ENCODE measurements around the gene MYL5. TPM values are rescaled to one million over a fixed set of nuclear protein-coding genes. Genes with fewer than 3 reads are reported as not detected.

The MYL5 gene
- total and polyA plus RNA-seq, 2 experiments from 2014 or later, result 21.9 to 24.5 TPM

DNA sequence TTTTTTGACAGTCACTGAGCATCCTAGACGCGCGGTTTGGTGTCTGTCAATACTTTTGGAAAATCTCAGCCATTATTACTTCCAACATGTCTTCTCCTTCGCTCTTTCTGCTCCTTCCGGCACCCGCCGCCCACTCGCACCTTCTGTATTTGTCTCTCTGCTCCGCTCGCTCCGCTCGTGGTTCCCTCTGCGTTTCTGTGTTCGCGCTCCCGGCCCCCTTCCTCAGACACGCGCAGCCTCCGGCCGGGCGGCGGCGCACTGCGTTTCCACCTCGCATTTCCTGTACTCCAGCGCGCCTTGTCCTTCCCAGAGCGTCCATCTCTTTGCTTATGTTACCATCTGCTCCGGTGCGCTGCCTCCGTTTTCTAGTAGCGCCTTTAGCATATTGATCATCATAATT lies 27.9 kb upstream of the MYL5 start:
- Histone ChIP-seq H3K4me2 (ENCODE audit: unreplicated experiment) (no peak overlapping the region), H3K9me3 (ENCODE audit: low read depth) (no peaks in the 10 kb centered on the region), H2AFZ (no peak overlapping the region), H3K4me3 (no peak overlapping the region), H4K20me1 (ENCODE audit: insufficient read depth) (no peaks in the 10 kb centered on the region), H3K27ac (no peak overlapping the region), H3K79me2 (ENCODE audit: insufficient read depth) (no peaks in the 10 kb centered on the region), H3K9ac (no peak overlapping the region), H3F3A (ENCODE audit: insufficient read depth) (no peaks in the 10 kb centered on the region), H3K36me3 (ENCODE audit: low read depth) (no peaks in the 10 kb centered on the region), H3K9me2 (ENCODE audit: insufficient read depth) (no peaks in the 10 kb centered on the region), H3K27me3 (replicated peaks; ENCODE audit: insufficient read depth) (no peaks in the 10 kb centered on the region), H3K4me1 (ENCODE audit: insufficient read depth) (no peaks in the 10 kb centered on the region)
- in situ Hi-C loops (cut with MboI), result no loop called here
- TF ChIP-seq EZH2phosphoT487 (IDR thresholded peaks at IDR 0.05; ENCODE audit: insufficient read depth, low read depth), result no peak
- WGBS, 2 experiments (ENCODE audit: low coverage in 1 of 2, low lambda C conversion rate in 2 of 2, missing lambda C conversion rate in 2 of 2), result 89 to 92% methylated on average over 32 of the region's 32 CpGs
- no peak for DNase-seq

GRCh38 chr4:647481-647880 lies 26.9 kb upstream of the MYL5 start:
- in situ Hi-C loops (cut with MboI), result no loop called here

DNA sequence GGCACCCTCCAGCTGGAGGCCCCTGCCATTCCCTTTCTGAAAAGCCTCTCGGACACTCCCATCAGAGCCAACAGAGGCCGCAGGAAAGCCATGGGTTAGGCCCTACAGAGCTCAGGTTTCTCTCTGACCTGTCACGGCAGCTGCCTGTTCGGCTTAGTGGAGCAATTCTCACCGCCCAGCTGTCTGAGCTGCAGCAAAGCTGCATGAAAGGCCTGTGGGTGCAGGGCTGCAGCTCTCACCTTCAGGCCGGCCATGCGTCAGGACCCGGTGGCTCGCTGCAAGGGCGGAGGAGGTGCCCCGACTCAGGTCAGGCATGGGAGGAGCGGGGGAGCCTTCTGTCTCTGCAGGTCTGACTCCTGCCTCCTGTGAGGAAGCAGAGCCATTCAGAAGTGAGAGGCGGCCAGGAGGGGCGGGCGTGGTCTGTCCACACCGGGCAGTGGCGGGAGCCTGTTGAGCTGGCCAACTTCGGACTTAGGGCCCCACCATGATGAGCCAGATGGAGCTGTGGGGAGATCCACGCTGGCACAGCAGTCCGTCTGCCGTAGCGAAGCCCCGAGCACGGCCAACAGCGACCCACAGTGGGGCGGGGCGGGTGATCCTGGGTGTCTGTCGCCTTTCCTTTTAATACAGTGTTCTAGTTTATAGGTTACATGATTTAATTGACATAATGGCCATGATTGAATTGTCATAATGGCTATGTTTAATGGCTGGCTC lies 25.6 kb upstream of the MYL5 start:
- Histone ChIP-seq H3F3A (ENCODE audit: insufficient read depth) (no peaks in the 10 kb centered on the region), H3K4me2 (ENCODE audit: unreplicated experiment) (no peak overlapping the region), H3K4me3 (no peak overlapping the region), H2AFZ (no peak overlapping the region), H3K27ac (no peak overlapping the region), H3K36me3 (ENCODE audit: low read depth) (no peaks in the 10 kb centered on the region), H3K9me2 (ENCODE audit: insufficient read depth) (no peaks in the 10 kb centered on the region), H3K9me3 (ENCODE audit: low read depth) (no peaks in the 10 kb centered on the region), H3K4me1 (ENCODE audit: insufficient read depth) (no peaks in the 10 kb centered on the region), H3K9ac (no peak overlapping the region), H3K79me2 (ENCODE audit: insufficient read depth) (no peaks in the 10 kb centered on the region), H4K20me1 (ENCODE audit: insufficient read depth) (no peaks in the 10 kb centered on the region), H3K27me3 (replicated peaks; ENCODE audit: insufficient read depth) (no peaks in the 10 kb centered on the region)
- TF ChIP-seq EZH2phosphoT487 (IDR thresholded peaks at IDR 0.05; ENCODE audit: insufficient read depth, low read depth) (no peak), EZH2 (IDR thresholded peaks at IDR 0.05; ENCODE audit: insufficient read depth, poor library complexity, severe bottlenecking) (no peak)
- DNase-seq, result no peak
- in situ Hi-C loops (cut with MboI), result no loop called here
- whole genome bisulfite sequencing, 2 experiments (ENCODE audit: low coverage in 1 of 2, low lambda C conversion rate in 2 of 2, missing lambda C conversion rate in 2 of 2), result 53 to 56% methylated on average over 28 of the region's 28 CpGs

More at GRCh38 chr4:647481-647880, 26.9 kb upstream of the MYL5 start:
- Histone ChIP-seq H3K36me3 (ENCODE audit: low read depth) (no peaks in the 10 kb centered on the region), H3K9ac (no peak overlapping the region), H3K9me2 (ENCODE audit: insufficient read depth) (no peaks in the 10 kb centered on the region), H3K27ac (no peak overlapping the region), H3K9me3 (ENCODE audit: low read depth) (no peaks in the 10 kb centered on the region), H4K20me1 (ENCODE audit: insufficient read depth) (no peaks in the 10 kb centered on the region), H3F3A (ENCODE audit: insufficient read depth) (no peaks in the 10 kb centered on the region), H3K79me2 (ENCODE audit: insufficient read depth) (no peaks in the 10 kb centered on the region), H3K4me3 (no peak overlapping the region), H2AFZ (no peak overlapping the region), H3K4me1 (ENCODE audit: insufficient read depth) (no peaks in the 10 kb centered on the region), H3K27me3 (replicated peaks; ENCODE audit: insufficient read depth) (no peaks in the 10 kb centered on the region), H3K4me2 (ENCODE audit: unreplicated experiment) (no peak overlapping the region)
- TF ChIP-seq EZH2 (IDR thresholded peaks at IDR 0.05; ENCODE audit: insufficient read depth, poor library complexity, severe bottlenecking) (no peak), EZH2phosphoT487 (IDR thresholded peaks at IDR 0.05; ENCODE audit: insufficient read depth, low read depth) (no peak)
- WGBS, 2 experiments (ENCODE audit: low coverage in 1 of 2, low lambda C conversion rate in 2 of 2, missing lambda C conversion rate in 2 of 2), result 47 to 50% methylated on average over 13 of the region's 13 CpGs
- DNase-seq, result no peak

GRCh38 chr4:649293-649625 lies 25.1 kb upstream of the MYL5 start:
- no peak for DNase-seq
- no peaks in the 10 kb centered on the region for H3K27me3 ChIP-seq (replicated peaks; ENCODE audit: insufficient read depth)
- H3K4me2 ChIP-seq (ENCODE audit: unreplicated experiment), result no peak overlapping the region
- H3K36me3 ChIP-seq (ENCODE audit: low read depth), result no peaks in the 10 kb centered on the region
- no peak overlapping the region for H3K9ac ChIP-seq
- in situ Hi-C loops (cut with MboI), result no loop called here
- H3K4me3 ChIP-seq, result no peak overlapping the region
- H3F3A ChIP-seq (ENCODE audit: insufficient read depth), result no peaks in the 10 kb centered on the region
- H3K79me2 ChIP-seq (ENCODE audit: insufficient read depth), result no peaks in the 10 kb centered on the region
- H3K9me3 ChIP-seq (ENCODE audit: low read depth), result no peaks in the 10 kb centered on the region
- H3K4me1 ChIP-seq (ENCODE audit: insufficient read depth), result no peaks in the 10 kb centered on the region
- H3K9me2 ChIP-seq (ENCODE audit: insufficient read depth), result no peaks in the 10 kb centered on the region
- no peak overlapping the region for H3K27ac ChIP-seq
- H2AFZ ChIP-seq, result no peak overlapping the region
- no peaks in the 10 kb centered on the region for H4K20me1 ChIP-seq (ENCODE audit: insufficient read depth)
- WGBS, 2 experiments (ENCODE audit: low coverage in 1 of 2, low lambda C conversion rate in 2 of 2, missing lambda C conversion rate in 2 of 2), result 53 to 63% methylated on average over 7 of the region's 7 CpGs
- no peak for TF ChIP-seq EZH2phosphoT487 (IDR thresholded peaks at IDR 0.05; ENCODE audit: insufficient read depth, low read depth)
- no peak for TF ChIP-seq EZH2 (IDR thresholded peaks at IDR 0.05; ENCODE audit: insufficient read depth, poor library complexity, severe bottlenecking)
